BE2C (cell line): ENCODE measurements around the gene DDX17.
"Not testable (repeated sequence)": the region's sequence is repeated elsewhere in the genome, so short reads cannot be mapped to it uniquely, and the experiment has no call there.

Experiments
- DNase-seq: peaks from one replicate; pipeline ENCODE4 v3.0.0-alpha.2; 2020
- H3K27me3 ChIP-seq: fragments of 250-450 bp; sonication (Bioruptor Pico); 2 replicates; pipeline ENCODE4 v1.5.1; 2020; ENCODE audit warnings: mild to moderate bottlenecking
- H3K36me3 ChIP-seq: fragments of 250-450 bp; sonication (Bioruptor Pico); 2 replicates; pipeline ENCODE4 v1.5.1; 2020; ENCODE audit warnings: mild to moderate bottlenecking
- H3K4me1 ChIP-seq: fragments of 250-450 bp; sonication (Bioruptor Pico); 2 replicates; pipeline ENCODE4 v1.5.1; 2020
- H3K4me3 ChIP-seq: 2 replicates; pipeline ENCODE4 v1.5.1; 2011; ENCODE audit warnings: low read depth, low read length
- H3K9me3 ChIP-seq: fragments of 250-450 bp; sonication (Bioruptor Pico); 2 replicates; pipeline ENCODE4 v1.5.1; 2020
- CTCF ChIP-seq: IDR thresholded peaks from 2 replicates; pipeline ENCODE4 v1.5.1; 2012; ENCODE audit warnings: mild to moderate bottlenecking, low read depth, low read length

DDX17 gene

GRCh38 chr22:38471237-38471636, 34.9 kb downstream of the DDX17 start:
- no peaks in the 10 kb centered on the region for H3K9me3 ChIP-seq
- no peaks in the 10 kb centered on the region for H3K4me1 ChIP-seq
- TF ChIP-seq CTCF: no peak
- no peak for DNase-seq
- no peaks in the 10 kb centered on the region; the same call in 1 of the 2 replicates for H3K27me3 ChIP-seq
- no peaks in the 10 kb centered on the region for H3K36me3 ChIP-seq
- no peak overlapping the region for H3K4me3 ChIP-seq

GRCh38 chr22:38470179-38470578, 35.9 kb downstream of the DDX17 start:
- H3K9me3 ChIP-seq, DNase-seq, H3K4me3 ChIP-seq, H3K36me3 ChIP-seq, H3K4me1 ChIP-seq, H3K27me3 ChIP-seq: not testable (repeated sequence)

- no peak for DNase-seq
- Histone ChIP-seq H3K4me1 (no peaks in the 10 kb centered on the region), H3K36me3 (no peaks in the 10 kb centered on the region), H3K4me3 (no peak overlapping the region), H3K9me3 (no peaks in the 10 kb centered on the region), H3K27me3 (no peaks in the 10 kb centered on the region; the same call in 1 of the 2 replicates)
- TF ChIP-seq CTCF: no peak
These were observed 36.8 kb downstream of the DDX17 start for GRCh38 chr22:38469306-38469781.

- TF ChIP-seq CTCF: peak; percentile 23; the same call in 1 of the 2 replicates
- Histone ChIP-seq H3K9me3 (no peaks in the 10 kb centered on the region), H3K4me1 (no peaks in the 10 kb centered on the region), H3K4me3 (peak overlapping the region; percentile 48; the same call in 1 of the 2 replicates), H3K36me3 (no peaks in the 10 kb centered on the region), H3K27me3 (no peaks in the 10 kb centered on the region; the same call in 1 of the 2 replicates)
- DNase-seq: no peak
These were observed 37.4 kb downstream of the DDX17 start for GRCh38 chr22:38468443-38469305.

- H3K4me1 ChIP-seq: no peaks in the 10 kb centered on the region
- DNase-seq: peak; percentile 63
- H3K4me3 ChIP-seq: peak within 1 kb of the TSS; percentile 48
- no peak for TF ChIP-seq CTCF
- H3K9me3 ChIP-seq: no peaks in the 10 kb centered on the region
- no peaks in the 10 kb centered on the region for H3K36me3 ChIP-seq
- H3K27me3 ChIP-seq: no peaks in the 10 kb centered on the region; the same call in 1 of the 2 replicates
These were observed 38.1 kb downstream of the DDX17 start, which contains the start of gene KDELR3 for GRCh38 chr22:38467904-38468442. TSS of gene KDELR3 (plus strand) at chr22:38468096. CDS start at chr22:38468234, 138 bp downstream.

- H3K9me3 ChIP-seq: no peaks in the 10 kb centered on the region
- no peaks in the 10 kb centered on the region for H3K36me3 ChIP-seq
- DNase-seq: no peak
- H3K27me3 ChIP-seq: no peaks in the 10 kb centered on the region; the same call in 1 of the 2 replicates
- no peak for TF ChIP-seq CTCF
- H3K4me1 ChIP-seq: no peaks in the 10 kb centered on the region
- H3K4me3 ChIP-seq: peak overlapping the region; percentile 28
These were observed 38.6 kb downstream of the DDX17 start for GRCh38 chr22:38467438-38467903.
